D341Med (cell line): ENCODE data around the gene KCNJ3.
"Not testable (repeated sequence)": the region's sequence is repeated elsewhere in the genome, so short reads cannot be mapped to it uniquely, and the experiment has no call there.

Experiments used
- DNase-seq: peaks from one replicate; pipeline ENCODE4 v3.0.0; 2012; ENCODE audit warnings: low spot score

The KCNJ3 gene

DNA sequence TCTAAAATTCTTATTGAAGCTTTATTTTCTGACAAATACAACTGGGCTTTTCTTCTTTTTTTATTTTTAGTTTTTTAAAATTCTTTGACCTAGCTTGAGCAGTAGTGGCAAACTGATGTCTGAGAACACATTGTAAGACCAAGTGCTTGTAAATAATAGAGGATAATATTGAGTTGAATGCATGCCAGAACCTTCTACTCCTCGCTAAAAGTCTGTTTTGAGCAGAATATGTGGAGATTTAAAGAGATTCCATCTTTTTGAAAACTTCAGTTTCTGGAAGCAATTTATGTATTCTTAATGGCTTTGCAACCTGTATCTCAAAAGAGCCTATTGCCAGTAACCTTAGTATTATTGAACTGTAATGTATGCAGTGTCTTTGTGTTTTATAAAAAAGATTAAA is 148.3 kb downstream of the KCNJ3 start:
- no peak for DNase-seq

DNA sequence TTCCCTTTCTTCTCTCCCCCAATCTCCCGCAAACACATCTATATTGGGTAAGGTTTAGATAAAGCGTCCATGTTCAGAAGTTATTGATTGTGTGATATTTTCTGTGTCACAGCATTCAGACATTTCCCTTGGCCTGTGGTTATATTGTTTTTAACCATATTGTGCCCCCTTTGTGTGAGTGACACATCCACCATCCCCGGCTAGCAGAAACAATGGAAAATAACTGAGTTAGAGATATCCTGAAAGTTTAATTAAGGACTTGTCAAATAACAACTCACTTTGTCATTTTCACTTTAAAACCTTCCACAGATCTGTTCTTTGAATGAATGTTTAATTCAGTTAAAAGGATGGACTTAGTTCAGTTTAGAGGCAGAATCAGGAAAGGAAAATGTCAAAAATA is 151.0 kb downstream of the KCNJ3 start:
- no peak for DNase-seq

DNA sequence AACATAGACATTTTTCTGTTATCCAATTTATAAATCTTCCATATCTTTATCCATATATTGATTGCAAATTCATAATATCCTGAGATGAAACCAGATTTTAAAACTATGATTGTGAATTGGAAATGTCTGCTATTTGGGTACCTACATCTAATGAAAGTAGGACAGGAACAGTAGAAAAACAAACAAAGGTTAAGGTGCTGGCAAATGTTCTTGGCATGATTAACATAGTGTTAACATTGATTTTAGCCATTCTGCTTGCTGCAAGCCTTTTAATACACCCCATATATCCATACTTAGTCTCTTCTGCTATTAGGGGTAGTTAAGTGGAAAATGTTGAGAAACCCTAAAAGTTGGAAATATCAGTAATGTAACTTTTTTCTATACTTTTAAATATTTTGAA is 152.0 kb downstream of the KCNJ3 start:
- no peak for DNase-seq

DNA sequence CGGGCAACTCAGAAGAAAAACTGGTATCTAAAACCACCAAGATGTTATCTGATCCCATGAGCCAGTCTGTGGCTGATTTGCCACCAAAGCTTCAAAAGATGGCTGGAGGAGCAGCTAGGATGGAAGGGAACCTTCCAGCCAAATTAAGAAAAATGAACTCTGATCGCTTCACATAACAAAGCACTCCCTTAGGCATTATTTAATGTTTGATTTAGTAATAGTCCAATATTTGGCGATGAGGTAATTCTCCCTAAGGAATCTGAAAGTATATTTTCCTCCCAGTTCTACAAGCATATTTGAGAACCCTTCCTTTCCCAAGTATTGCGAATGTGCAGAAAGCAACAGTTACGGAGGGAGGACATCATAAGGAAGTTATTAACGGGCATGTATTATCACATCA is 156.6 kb downstream of the KCNJ3 start:
- no peak for DNase-seq

DNA sequence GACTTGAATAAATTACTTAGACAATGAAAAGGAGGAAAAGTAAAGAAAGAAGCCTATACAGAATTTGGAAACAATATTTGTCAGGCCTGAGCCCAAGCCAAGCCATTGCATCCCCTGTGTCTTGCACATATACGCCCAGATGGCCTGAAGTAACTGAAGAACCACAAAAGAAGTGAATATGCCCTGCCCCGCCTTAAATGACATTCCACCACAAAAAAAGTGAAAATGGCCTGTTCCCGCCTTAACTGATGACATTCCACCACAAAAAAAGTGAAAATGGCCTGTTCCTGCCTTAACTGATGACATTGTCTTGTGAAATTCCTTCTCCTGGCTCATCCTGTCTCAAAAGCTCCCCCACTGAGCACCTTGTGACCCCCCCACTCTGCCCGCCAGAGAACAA is 168.7 kb downstream of the KCNJ3 start:
- not testable (repeated sequence) for DNase-seq

DNA sequence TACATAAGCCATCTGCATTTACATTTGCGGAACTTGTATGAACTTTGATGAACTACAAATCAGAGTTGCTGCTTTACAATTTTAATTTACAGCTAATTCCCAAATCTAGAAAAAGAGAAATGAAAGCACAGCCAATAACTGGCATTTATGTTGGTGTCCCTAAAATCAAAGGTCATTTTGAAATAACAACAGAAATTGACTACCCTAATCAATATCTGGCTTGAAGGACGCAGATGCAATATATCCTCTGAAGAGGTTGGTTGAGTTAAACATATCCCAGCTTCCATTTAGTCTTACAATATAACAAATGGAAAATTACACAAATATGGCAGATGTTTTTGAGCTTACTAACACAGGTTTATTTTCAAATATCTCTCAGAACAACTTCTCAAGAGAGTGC is 177.5 kb downstream of the KCNJ3 start:
- no peak for DNase-seq

DNA sequence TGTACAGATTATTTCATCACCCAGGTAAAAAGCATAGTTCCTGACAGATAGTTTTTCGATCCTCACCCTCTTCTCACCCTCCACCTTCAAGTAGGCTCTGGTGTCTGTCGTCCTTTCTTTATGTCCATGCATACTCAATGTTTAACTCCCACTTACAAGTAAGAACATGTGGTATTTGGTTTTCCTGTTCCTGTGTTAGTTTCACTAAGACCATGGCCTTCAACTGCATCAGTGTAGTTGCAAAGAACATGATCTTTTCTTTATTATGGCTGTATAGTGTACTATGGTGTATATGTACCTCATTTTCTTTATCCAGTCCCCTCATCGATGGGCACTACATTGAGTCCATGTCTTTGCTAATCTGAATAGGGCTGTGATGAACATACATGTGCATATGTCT is 184.2 kb downstream of the KCNJ3 start:
- DNase-seq = no peak

DNA sequence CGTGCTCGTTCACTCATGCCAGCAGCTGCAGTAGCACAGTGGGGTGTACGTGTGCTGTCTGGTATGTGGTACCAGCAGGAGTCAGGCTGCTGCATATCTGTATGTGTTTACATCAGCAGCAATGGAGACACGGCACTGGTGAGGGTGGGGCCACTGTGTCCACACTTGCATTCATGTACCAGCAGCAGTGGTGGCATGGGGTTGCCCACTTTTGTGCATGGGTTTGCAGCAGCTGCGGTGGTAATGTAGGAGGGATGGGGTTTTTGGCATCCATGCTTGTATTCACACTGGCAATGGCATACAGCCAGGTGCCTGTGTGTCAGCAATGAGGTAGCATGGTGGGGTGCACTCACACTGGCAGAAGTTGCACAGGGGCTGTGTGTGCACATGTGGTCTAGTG is 187.8 kb downstream of the KCNJ3 start:
- no peak for DNase-seq

DNA sequence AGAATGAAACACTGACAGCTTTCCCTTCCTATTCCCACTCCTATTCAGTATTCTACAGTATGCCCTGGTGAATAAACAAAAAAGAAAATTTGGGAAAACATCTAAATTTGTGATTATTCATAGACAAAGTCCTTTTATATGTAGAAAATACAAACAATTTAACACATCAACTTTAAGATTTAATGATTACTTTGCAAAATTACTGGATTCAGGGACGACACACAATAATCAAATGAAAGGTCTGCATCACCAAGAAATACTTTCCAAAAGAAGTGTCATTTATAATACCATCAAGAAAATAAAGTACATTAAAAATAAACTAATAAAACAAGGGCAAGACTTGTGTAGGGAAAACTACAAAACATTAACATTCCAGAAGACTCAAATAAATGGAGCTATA is 199.8 kb downstream of the KCNJ3 start:
- DNase-seq = no peak

DNA sequence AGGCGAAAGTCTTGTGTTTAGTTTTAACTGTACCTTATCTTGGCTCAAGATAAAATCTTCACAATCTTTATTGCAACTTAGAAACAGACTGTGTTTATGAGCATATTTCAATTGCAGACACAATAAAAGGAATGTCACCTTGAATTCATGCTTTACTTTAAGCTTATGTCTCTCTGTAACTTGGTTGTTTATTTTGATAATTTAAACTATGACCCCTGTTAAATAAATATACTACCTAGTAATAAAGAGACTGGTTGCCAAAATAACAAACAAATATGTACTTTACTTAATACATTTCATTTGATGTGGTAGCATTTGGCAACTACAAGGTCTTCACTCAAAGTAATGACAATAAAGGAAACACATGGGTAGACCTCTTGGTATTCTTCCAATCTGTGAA is 202.6 kb downstream of the KCNJ3 start:
- DNase-seq = no peak
